ENCODE measurements around the gene APOH.

The APOH gene

DNA sequence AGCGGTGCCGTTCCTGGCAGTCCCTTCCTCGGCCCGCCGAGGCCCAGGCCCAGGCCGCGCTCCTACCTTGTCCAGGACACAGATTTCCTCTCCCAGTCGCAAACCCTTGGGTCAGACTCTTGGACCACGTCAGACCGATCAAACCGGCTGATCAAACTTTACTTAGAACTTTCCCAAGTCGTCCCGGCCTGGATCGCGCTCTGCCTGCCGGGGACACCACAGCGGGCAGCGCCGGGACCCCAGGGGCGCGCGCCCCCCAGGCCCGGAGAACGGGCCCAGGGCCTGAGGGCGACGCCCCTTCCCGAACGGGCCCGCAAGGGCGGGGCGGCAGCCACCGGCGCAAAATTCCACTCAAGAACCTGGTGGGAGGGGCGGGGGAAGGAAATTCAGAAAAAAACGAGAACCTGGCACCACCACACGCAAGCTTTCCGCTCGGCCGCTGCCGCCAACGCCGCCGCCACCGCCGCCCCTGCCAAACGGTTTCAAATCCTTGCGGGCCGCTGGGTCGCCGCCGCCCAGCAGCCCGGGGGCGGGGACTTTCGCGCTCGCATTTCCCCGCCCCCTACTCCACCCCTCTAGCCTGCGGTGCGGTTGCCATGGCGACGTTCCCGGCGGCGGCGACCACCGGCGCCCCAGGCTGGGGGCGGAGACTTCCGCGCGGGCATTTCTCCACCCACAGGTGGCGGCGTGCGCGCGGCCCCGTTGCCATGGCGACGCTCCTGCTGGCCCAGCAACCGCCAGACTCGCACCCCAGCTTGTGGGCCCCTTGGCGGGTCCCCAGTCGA is 37.4 kb downstream of the APOH start, which contains the start of gene CEP112:
Gene CEP112 (minus strand): TSS at position 541 of the 785 bp plus-strand sequence.
- Histone ChIP-seq H3K27ac (peak within 1 kb of the TSS; percentile 61), H3K36me3 (ENCODE audit: insufficient read depth, low read length) (no peaks in the 10 kb centered on the region), H3K9ac (ENCODE audit: insufficient read length) (peak within 1 kb of the TSS; percentile 87), H3K4me3 (peak within 1 kb of the TSS; percentile 80), H3K9me3 (ENCODE audit: low read depth, low read length) (no peaks in the 10 kb centered on the region)
- TF ChIP-seq POLR2AphosphoS5 (IDR thresholded peaks at IDR 0.05; ENCODE audit: borderline replicate concordance, low read depth, low read length) (peak; percentile 68), FOXP2 (optimal IDR thresholded peaks at IDR 0.05; ENCODE audit: control extremely low read depth, extremely low read length, insufficient read depth) (peak; percentile 58), EZH2 (IDR thresholded peaks at IDR 0.05) (no peak)
- no peak for DNase-seq (ENCODE audit: low read depth, low spot score)

DNA sequence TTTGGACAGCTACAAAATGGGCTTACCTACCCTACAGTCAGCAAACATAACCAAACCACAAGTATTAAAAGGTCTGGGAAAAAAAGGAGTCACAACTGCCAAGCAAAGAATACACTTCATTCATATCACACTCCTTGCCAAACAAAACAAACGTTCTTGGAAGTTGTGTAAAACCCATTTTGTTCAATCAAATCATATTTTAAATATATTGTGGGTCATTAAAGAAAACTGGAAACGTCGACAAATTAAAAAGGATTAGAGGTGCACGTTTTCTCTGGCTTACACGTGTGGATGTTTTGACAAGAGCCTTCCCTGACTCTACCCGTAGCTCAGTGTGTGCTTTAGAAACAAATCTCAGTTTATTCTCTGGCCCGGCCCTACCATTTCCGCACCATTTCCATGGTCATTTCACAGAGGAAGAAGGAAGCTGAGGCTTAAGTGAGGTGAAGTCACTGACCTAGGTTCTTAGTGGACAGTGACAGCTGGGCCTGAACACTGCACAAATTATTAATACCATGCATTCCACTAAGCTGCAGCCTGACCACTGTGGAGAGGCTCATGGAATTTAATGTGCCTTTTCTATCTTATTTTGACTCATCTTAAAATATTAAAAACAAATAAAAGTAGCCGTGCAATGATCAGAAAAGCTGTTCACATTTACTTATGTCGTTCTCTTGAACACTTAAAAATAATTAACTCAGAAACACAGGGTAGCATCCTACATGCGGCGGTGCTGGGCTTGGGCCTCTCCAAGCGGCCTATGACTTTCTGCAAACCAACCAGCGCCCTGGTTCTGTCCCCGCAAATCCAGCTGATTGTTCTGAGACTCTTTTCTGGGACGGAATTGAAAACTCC is 38.2 kb downstream of the APOH start:
- Histone ChIP-seq H3K36me3 (ENCODE audit: insufficient read depth, low read length) (no peaks in the 10 kb centered on the region), H3K9me3 (ENCODE audit: low read depth, low read length) (no peaks in the 10 kb centered on the region), H3K27ac (peak overlapping the region; percentile 13; the same call in 1 of the 2 replicates), H3K9ac (ENCODE audit: insufficient read length) (peak overlapping the region; percentile 87), H3K4me3 (peak overlapping the region; percentile 80)
- TF ChIP-seq EZH2 (IDR thresholded peaks at IDR 0.05) (no peak), FOXP2 (optimal IDR thresholded peaks at IDR 0.05; ENCODE audit: control extremely low read depth, extremely low read length, insufficient read depth) (no peak), POLR2AphosphoS5 (IDR thresholded peaks at IDR 0.05; ENCODE audit: borderline replicate concordance, low read depth, low read length) (no peak)
- no peak for DNase-seq (ENCODE audit: low read depth, low spot score)

DNA sequence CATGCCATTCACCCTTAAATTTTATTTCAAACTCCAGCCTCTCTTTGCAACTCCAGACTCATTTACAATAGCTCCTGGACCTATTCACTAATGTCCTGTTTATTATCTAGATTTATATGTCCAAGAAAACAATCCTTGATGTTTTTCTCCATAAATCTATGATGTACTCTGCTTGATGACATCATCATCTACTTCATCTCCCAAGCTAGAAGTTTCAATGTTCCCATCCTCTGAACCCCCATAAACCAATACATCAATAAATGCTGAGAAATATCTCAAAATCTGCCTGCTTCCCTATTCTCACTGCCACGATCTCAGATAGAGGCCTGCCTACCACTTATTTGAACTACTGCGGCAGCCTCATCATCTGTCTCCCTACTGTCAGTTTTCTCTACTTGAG is 41.5 kb downstream of the APOH start:
- H3K27ac ChIP-seq, result no peak overlapping the region
- no peak overlapping the region for H3K4me3 ChIP-seq
- H3K9ac ChIP-seq (ENCODE audit: insufficient read length), result no peak overlapping the region
- H3K36me3 ChIP-seq (ENCODE audit: insufficient read depth, low read length), result peaks cover 2% of the 10 kb centered on the region; the same call in 1 of the 2 replicates
- H3K9me3 ChIP-seq (ENCODE audit: low read depth, low read length), result no peaks in the 10 kb centered on the region
- no peak for DNase-seq (ENCODE audit: low read depth, low spot score)
- TF ChIP-seq FOXP2 (optimal IDR thresholded peaks at IDR 0.05; ENCODE audit: control extremely low read depth, extremely low read length, insufficient read depth) (no peak), POLR2AphosphoS5 (IDR thresholded peaks at IDR 0.05; ENCODE audit: borderline replicate concordance, low read depth, low read length) (no peak), EZH2 (IDR thresholded peaks at IDR 0.05) (no peak)

DNA sequence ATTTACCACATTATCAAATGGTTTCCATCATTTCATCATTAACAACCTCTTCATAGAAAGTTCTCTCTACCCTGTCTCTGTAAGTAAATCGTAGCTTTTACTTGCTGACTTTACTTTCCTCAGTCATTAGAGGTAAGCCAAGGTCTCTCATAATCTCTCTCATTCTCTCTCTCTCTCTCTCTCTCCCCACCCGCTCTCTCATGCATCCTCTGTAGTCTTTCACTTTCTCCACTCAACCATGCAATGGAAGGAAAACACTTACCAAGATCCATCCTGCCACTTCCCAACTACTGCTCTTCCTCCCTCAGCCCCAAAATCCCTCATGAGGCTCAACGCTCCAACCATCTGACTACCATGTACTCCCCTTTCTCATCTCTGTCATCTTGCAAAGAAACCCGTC is 43.4 kb downstream of the APOH start:
- no peak overlapping the region for H3K4me3 ChIP-seq
- no peak for DNase-seq (ENCODE audit: low read depth, low spot score)
- no peak overlapping the region for H3K27ac ChIP-seq
- H3K36me3 ChIP-seq (ENCODE audit: insufficient read depth, low read length), result peaks cover 20% of the 10 kb centered on the region
- no peaks in the 10 kb centered on the region for H3K9me3 ChIP-seq (ENCODE audit: low read depth, low read length)
- H3K9ac ChIP-seq (ENCODE audit: insufficient read length), result no peak overlapping the region
- TF ChIP-seq EZH2 (IDR thresholded peaks at IDR 0.05), result no peak
- TF ChIP-seq POLR2AphosphoS5 (IDR thresholded peaks at IDR 0.05; ENCODE audit: borderline replicate concordance, low read depth, low read length), result no peak
- no peak for TF ChIP-seq FOXP2 (optimal IDR thresholded peaks at IDR 0.05; ENCODE audit: control extremely low read depth, extremely low read length, insufficient read depth)

DNA sequence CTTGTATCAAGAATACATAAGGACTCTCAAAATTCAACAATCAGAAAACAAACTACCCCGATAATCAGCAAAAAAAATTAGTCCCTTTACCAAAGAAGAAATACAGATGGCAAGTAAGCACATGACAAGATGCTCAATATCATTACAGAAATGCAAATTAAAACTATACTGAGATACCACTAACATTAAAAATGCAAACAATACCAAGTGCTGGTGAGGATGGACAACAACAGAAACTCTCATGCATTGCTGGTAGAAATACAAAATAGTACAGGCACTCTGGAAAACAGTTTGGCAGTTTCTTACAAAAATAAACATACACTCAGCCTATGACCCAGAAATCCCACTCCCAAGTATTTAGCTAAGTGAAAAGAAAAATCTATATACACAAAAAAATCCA is 44.8 kb downstream of the APOH start:
- H3K9ac ChIP-seq (ENCODE audit: insufficient read length), result no peak overlapping the region
- no peak for DNase-seq (ENCODE audit: low read depth, low spot score)
- TF ChIP-seq FOXP2 (optimal IDR thresholded peaks at IDR 0.05; ENCODE audit: control extremely low read depth, extremely low read length, insufficient read depth) (no peak), POLR2AphosphoS5 (IDR thresholded peaks at IDR 0.05; ENCODE audit: borderline replicate concordance, low read depth, low read length) (no peak), EZH2 (IDR thresholded peaks at IDR 0.05) (no peak)
- no peak overlapping the region for H3K4me3 ChIP-seq
- no peak overlapping the region for H3K27ac ChIP-seq
- H3K36me3 ChIP-seq (ENCODE audit: insufficient read depth, low read length), result peaks cover 30% of the 10 kb centered on the region
- H3K9me3 ChIP-seq (ENCODE audit: low read depth, low read length), result no peaks in the 10 kb centered on the region

DNA sequence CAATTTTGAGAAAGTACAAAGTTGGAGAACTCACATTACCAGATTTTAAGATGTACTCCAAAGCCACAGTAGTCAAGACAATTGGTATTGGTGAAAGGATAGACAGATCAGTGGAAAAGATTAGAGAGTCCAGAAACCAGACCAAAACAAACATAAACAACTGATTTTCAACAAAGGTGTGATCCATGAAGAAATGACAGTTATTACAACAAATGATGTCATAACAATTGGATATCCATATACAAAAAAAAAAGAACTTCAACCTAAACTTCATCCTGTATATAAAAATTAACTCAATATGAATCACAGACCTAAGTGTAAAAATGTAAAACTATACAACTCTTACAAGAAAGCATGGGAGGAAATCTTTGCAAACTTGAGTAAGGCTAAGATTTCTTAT is 45.7 kb downstream of the APOH start:
- TF ChIP-seq EZH2 (IDR thresholded peaks at IDR 0.05), result no peak
- no peak for TF ChIP-seq POLR2AphosphoS5 (IDR thresholded peaks at IDR 0.05; ENCODE audit: borderline replicate concordance, low read depth, low read length)
- no peak for TF ChIP-seq FOXP2 (optimal IDR thresholded peaks at IDR 0.05; ENCODE audit: control extremely low read depth, extremely low read length, insufficient read depth)
- no peak overlapping the region for H3K27ac ChIP-seq
- H3K4me3 ChIP-seq, result no peak overlapping the region
- no peak overlapping the region for H3K9ac ChIP-seq (ENCODE audit: insufficient read length)
- no peak for DNase-seq (ENCODE audit: low read depth, low spot score)
- no peaks in the 10 kb centered on the region for H3K9me3 ChIP-seq (ENCODE audit: low read depth, low read length)
- peaks cover 31% of the 10 kb centered on the region for H3K36me3 ChIP-seq (ENCODE audit: insufficient read depth, low read length)

DNA sequence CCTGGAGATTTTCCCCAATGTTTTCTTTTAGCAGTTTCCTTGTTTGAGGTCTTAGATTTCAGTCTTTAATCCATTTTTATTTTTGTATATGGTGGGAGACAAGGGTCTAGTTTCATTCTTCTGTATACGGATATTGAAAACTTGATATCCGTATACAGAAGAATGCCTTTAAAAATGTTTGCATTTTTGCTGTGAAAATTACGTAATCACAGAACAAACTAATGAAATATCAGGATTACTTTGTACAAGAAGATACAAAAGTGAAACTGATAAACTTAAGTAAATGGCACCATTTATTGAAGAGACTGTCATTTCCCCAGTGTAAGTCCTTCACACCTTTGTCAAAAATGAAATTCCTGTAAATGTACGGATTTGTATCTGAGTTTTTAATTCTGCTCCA is 50.6 kb downstream of the APOH start:
- H3K9me3 ChIP-seq (ENCODE audit: low read depth, low read length), result no peaks in the 10 kb centered on the region
- H3K27ac ChIP-seq, result no peak overlapping the region
- no peak overlapping the region for H3K4me3 ChIP-seq
- peaks cover 36% of the 10 kb centered on the region for H3K36me3 ChIP-seq (ENCODE audit: insufficient read depth, low read length)
- no peak for TF ChIP-seq EZH2 (IDR thresholded peaks at IDR 0.05)
- TF ChIP-seq POLR2AphosphoS5 (IDR thresholded peaks at IDR 0.05; ENCODE audit: borderline replicate concordance, low read depth, low read length), result no peak
- no peak for TF ChIP-seq FOXP2 (optimal IDR thresholded peaks at IDR 0.05; ENCODE audit: control extremely low read depth, extremely low read length, insufficient read depth)
- no peak overlapping the region for H3K9ac ChIP-seq (ENCODE audit: insufficient read length)
- DNase-seq (ENCODE audit: low read depth, low spot score), result no peak

DNA sequence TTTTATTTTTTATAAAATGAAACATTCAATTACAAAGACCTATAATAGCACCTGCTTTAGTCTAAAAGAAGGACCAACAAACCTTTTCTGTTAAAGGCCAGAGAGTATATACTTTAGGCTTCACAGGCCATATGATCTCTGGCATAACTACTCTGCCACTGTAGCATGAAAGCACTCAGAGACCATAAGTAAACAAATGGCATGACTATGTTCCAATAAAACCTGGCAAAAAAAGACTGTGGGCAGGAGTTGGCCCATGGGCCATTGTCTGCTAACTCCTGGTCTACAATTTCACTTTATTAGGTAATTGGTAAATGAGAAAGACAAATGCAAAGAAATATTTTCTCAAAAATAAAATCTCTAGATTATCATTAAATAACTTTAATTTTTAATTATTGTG is 52.2 kb downstream of the APOH start:
- no peak for DNase-seq (ENCODE audit: low read depth, low spot score)
- no peak overlapping the region for H3K4me3 ChIP-seq
- no peaks in the 10 kb centered on the region for H3K9me3 ChIP-seq (ENCODE audit: low read depth, low read length)
- TF ChIP-seq POLR2AphosphoS5 (IDR thresholded peaks at IDR 0.05; ENCODE audit: borderline replicate concordance, low read depth, low read length) (no peak), FOXP2 (optimal IDR thresholded peaks at IDR 0.05; ENCODE audit: control extremely low read depth, extremely low read length, insufficient read depth) (no peak), EZH2 (IDR thresholded peaks at IDR 0.05) (no peak)
- no peak overlapping the region for H3K27ac ChIP-seq
- no peak overlapping the region for H3K9ac ChIP-seq (ENCODE audit: insufficient read length)
- H3K36me3 ChIP-seq (ENCODE audit: insufficient read depth, low read length), result peaks cover 28% of the 10 kb centered on the region

Data from SK-N-MC (cell line).